GM19468 (cell line): Measurements from ENCODE around the gene SKOR1.

Source experiments
- ATAC-seq: cut with Tn5 transposase; IDR thresholded peaks from one replicate; pipeline ENCODE4 v1.9.1; 2021; ENCODE audit warnings: mild to moderate bottlenecking, moderate library complexity, moderate number of reproducible peaks; ENCODE audit not compliant: unreplicated experiment; ENCODE audit errors: extremely low read depth

SKOR1 gene, protein sequence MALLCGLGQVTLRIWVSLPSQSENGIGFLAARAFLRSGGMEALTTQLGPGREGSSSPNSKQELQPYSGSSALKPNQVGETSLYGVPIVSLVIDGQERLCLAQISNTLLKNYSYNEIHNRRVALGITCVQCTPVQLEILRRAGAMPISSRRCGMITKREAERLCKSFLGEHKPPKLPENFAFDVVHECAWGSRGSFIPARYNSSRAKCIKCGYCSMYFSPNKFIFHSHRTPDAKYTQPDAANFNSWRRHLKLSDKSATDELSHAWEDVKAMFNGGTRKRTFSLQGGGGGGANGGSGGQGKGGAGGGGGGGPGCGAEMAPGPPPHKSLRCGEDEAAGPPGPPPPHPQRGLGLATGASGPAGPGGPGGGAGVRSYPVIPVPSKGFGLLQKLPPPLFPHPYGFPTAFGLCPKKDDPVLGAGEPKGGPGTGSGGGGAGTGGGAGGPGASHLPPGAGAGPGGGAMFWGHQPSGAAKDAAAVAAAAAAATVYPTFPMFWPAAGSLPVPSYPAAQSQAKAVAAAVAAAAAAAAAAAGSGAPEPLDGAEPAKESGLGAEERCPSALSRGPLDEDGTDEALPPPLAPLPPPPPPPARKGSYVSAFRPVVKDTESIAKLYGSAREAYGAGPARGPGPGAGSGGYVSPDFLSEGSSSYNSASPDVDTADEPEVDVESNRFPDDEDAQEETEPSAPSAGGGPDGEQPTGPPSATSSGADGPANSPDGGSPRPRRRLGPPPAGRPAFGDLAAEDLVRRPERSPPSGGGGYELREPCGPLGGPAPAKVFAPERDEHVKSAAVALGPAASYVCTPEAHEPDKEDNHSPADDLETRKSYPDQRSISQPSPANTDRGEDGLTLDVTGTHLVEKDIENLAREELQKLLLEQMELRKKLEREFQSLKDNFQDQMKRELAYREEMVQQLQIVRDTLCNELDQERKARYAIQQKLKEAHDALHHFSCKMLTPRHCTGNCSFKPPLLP

DNA sequence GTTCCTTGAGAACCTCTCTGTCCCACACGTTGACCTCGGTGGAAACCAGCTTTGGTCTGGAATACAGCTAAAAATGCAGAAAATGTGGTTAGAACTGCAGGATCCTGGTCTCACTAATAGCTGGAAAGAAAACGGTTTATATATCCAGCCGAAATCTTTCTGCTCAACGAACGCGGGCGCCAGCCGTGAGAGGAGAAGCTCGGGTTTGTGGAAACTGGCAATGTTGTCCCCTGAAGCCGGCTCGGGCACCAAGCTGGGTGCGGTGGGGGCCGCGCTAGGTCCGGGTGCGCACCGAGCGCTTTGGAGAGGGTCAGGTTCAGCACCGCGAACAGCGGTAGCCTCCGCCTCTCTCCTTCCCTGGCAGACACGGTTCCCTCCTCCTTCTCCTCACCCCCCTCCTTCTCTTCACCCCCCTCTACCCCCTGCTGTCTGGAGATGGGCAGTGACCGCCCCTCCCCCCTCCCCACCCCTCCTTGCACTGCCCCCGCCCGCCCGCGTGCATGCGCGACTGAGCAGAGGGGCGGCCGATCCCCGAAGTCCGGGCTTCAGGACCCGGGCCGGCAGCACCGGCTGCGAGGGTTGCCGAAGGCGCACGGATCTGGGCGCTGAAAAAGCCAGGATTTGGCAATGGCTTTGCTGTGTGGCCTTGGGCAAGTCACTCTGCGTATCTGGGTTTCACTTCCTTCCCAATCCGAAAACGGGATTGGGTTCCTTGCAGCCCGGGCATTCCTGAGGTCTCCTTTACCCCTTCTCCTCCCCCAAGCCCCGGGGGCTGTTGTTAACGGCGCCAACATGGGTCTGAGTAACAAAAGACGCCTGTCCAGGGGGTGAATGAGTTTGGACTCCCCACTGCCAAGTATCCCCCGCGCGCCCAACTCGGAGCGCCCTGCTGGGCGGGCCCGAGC lies at the start of gene SKOR1:
TSS of gene SKOR1 (plus strand) at position 534 of the 905 bp plus-strand sequence. CDS start at position 628, 94 bp downstream.
- no peak for ATAC-seq

DNA sequence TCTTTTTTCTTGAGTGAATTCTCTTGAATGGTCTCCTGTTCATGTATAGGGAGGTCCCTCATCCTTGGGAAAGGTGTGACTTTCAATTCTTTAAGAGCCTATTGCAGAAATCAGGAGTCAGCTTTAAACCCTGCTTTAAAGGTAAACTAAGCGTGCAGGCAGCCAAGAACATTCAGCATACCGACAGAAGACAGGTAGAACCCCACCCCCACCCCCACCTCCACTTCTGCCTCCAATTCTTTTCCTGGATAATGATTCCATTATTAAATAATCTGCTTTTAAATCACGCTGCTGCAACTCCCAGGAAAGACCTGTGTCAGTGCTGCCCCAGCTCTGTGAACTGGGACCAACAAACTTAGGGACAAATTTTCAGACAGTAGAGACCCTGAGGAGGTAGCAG lies 49.3 kb upstream of the SKOR1 start:
- no peak for ATAC-seq

DNA sequence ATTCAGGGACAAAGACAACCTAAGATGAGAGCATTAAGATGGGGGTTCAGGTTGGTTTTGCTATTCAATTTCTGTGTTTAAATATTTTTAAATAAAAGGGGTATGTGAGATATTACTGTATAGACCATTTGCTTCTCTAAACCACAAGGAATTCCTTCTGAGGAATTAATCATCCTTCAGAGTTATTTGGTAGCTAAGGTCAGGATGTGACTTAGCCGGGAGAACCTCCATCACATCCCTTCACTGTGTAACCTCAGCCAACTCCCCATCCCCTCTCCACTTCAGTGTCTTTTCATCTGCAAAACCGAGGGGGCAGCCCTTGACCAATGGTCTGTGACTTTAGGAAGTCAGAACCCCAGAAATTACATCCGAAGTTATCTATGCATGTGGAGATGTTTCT lies 48.7 kb upstream of the SKOR1 start:
- no peak for ATAC-seq

DNA sequence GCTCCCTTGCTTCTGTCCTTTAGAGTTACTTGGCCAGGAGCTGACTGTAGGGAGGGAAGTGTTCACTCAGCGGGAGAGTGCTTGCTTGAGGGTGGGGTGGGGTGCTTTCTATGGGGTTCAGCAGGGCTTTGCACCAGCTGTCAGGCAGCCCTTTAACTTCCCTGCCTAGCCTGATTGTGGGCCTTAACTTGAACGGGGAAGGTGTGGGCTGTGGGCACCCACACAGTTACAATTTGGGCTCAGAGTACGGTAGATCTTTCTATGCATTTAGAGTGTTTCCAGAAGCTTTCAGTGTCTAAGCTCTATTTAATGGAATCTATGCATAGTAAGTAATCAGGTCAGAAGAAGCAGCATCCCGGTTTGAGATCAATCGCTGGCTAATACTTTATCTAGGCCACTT lies 48.2 kb upstream of the SKOR1 start:
- ATAC-seq: no peak

DNA sequence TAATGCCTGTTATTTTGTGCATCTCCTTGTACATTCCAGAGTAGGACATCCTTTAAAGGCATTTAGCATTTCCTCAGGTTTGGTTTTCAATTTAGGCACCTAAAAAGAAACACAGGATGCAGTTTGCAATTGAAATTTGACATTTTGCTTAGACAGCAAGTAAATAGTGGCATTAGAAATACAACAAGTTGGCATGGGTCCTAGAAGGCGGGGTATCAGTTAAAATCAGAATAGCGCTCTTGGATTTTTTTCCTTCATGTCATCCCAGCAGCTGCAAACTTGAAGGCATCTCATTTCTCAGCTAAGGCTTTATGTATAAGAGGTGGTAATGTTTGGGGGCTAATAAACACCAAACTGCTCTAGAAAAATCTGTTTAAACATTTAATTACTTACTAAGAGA lies 47.5 kb upstream of the SKOR1 start:
- no peak for ATAC-seq

DNA sequence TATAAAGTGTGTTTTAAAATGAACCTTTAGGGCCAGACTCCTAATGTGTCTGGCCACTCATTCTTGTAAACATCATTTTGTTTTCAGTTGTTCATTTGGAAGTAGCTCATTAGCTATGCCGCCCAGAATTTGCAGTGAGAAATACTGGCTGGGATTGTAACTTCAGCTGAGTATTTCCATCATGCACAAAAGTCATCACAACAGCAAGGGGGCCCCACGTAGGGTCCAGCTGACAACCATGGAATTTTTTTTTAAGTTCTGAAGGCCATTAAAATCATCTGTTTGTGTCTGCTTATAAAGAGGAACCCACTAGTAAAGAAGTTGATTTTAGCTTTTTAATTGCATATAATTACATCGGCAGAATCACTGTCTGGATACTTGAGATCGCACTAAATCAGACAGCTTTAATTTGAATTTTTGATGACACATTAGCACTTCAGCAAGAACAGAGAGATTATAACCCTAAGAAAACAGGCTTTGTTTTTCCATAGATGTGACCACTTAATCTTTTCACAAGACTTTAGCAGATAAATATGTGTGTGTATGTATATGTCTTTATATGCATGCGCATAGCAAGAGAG lies 46.3 kb upstream of the SKOR1 start:
- no peak for ATAC-seq

DNA sequence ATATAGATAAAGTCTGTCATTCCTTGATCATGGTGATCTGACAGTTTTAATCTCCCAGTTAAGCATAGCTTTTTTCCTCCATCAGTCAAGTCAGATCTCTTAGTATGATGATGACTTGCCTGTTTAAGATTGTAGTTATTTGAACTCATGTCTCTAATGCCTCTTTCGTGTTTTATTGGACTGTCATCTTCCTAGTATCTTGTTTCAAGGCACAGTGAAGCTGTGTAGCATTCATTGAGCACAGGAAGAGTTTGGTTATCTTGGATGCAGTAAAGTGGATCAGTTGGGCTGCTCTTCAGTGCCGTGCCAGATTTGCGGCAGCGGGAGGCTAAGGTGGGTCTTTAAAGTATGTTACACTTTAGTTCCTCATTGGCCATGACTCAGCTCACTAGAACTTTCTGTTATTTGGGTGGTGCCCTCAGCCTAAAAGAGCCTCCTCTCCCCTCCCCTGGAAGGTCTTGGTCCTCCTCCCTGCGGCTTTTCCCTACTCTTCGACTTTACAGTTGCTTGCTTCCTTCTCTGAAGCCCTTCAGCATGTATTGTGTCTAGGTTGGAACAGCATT lies 45.7 kb upstream of the SKOR1 start:
- ATAC-seq: no peak

DNA sequence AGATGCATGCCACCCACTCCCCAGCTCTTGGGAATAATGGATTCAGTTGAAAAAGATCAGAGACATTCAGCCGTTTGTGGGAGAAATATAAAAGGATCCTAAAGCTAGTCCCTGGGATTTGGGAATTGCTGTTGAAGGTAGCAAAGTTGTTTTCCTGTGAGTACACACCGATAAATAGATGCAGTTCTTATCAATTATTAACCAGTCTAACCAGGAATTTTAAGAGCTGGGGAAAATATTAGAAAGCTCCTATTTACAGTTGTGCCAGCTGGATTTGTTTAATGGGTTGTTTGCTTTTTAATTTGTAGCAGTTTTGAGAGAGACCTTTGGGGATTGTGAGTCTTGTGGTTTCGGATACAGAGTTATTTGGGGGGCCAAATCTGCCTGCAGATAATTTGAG lies 44.2 kb upstream of the SKOR1 start:
- no peak for ATAC-seq

DNA sequence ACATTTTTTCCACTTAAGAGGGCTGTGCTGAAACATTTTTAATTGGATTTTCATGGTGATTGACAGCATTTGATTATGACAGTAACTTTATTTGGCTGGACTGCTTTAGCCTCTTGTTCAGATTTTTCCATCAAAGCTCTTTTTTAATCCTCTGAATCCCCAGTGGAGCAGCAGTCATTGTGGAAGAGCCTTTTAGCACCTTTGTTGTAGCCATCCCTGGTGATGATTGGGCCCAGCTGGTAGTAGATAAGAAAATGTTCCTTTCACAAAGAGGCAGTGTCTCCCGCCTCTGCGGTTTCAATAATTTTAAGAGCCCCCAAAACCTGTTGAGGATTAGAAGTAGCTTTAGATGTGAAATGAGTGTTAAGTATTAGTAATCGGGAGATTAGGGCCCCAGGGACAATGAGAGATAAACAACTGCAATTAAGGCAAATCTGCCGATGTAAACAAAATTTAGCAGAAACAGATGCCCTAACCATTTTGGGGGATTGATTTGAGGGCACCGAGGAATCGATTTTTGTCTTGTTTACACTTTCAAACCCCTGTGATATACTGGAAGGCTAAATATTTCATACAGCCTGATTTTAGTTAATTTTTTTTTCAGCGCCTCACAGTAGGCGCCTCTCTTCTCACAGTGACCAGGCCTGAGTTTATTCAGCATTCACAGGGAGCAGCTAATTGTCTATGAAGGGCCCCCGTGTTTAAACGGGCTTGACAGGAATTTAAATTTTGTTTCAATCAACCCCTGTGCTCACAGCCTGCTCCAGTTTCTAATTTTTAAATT lies 43.2 kb upstream of the SKOR1 start:
- no peak for ATAC-seq

DNA sequence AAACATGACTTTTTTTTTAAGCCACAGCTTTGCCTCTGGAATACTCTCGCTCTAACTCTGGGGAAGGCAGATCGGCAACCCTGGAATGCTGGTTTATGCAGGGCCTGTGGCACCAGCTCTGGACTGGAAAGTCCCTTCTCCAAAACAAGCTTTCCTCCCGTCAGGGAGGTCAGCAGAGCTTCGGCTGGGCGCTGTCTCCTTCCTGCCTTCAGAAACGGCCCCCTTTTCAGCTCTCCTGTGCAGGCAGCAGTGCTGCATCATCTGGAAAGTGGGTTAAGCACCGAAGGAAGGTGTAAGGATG lies 42.7 kb upstream of the SKOR1 start:
- no peak for ATAC-seq

DNA sequence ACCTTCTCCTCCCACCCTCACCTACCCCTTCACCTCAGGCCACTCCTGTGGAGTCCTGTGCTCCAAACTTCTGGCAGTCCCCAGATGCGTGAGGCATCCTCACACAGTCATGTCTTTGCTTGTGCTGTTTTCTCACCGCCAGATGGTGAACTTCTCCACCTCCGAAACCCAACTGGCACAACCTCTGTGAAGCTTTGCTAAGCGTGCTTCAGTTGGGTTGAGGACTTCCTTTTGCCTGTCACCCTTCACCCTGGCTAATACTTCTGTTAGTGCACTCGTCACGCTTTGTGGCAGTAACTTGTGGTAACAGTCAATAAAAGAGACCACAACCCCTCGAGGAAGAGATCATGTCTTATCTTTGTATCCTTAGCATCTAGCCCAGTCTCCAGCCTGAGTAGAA lies 42.0 kb upstream of the SKOR1 start:
- peak; percentile 50 for ATAC-seq

DNA sequence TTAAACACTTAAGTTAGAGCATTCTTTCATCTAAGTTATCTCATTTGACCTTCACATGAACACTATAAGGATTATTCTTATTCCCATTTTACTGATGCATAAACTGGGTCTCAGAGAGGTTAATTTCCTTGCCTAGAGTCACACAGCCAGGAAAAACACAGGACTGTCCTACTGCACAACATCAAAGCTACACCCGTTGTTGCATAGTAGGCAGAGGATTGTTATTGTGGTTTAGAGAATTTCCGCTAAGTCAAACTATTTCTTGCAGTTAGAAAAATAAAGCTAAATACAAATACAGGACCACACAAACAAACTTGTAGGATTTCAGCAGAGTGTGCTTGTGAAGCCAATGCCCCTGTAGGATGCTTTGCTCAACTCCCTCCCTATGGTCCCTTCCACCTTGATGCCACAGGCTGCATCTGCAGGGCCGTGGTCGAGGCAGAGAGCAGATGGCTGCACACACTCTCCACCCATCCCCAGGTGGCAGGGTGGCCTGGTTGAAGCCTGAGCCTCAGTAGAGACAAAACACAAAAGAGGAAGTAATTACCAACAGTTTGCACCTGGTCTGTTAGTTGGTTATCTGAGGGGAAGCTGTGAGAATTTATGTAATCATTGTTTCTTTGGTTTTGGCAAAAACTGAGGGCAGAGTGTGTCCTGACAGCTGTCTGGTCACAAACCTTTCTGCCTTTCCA lies 41.1 kb upstream of the SKOR1 start:
- ATAC-seq: peak; percentile 89

DNA sequence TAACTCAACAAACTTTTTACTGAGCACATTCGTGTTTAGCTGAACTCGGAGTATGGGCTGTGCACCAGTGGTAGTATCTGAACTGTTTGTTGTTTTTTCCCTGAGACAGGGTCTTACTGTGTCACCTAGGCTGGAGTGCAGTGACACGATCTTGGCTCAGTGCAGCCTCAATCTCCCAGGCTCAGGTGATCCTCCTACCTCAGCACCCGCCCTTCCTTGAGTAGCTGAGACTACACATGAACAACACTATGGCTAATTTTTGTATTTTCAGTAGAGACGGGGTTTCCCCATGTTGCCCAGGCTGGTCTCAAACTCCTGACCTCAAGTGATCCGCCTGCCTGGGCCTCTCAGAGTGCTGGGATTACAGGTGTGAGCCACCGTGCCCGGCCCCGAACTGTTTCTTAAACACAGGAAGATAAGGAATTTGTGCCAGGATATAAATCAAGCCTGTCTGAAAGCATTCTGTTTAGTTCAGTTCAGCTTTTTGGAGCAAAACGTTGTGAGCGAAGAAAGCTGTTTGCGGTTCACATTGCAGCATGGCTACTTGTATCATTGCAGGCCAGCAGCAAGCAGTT lies 40.4 kb upstream of the SKOR1 start:
- ATAC-seq: no peak

DNA sequence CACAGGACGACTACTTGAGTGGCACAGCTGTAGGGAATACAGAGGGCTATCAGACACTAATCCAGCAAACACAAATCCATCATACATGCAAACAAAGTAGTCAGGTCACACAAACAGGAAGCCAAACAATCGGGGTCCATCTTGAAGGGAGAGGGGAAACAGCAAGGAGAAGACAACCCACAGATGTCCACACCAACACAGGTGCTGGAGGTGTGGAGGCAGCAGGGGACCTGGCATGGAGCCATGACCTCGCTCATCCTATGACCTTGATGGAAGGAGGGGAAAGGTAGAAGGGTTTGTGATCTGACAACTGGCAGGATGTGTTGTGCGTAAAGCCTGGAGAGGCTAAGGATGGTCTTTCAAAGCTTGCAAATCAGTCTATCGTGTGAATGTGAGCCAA lies 39.9 kb upstream of the SKOR1 start:
- no peak for ATAC-seq

DNA sequence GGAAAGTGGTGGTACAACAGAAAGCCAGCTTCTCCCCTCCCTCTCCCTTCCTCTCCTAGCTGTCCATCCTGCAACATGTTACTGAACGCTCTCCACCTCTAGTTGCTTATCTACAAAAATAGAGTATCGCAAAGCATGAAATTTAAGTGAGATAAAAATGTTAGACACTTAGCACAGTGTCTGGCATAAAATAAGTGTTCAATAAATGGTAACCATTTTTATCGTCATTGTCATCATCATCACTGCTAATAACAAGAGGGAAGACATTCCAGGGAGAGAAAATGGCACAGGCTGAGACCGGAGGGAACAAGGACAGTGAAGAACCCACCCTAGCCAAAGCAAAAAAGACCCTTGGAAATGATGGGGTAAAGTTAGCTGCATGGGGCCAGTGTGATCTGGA lies 38.7 kb upstream of the SKOR1 start:
- ATAC-seq: no peak

DNA sequence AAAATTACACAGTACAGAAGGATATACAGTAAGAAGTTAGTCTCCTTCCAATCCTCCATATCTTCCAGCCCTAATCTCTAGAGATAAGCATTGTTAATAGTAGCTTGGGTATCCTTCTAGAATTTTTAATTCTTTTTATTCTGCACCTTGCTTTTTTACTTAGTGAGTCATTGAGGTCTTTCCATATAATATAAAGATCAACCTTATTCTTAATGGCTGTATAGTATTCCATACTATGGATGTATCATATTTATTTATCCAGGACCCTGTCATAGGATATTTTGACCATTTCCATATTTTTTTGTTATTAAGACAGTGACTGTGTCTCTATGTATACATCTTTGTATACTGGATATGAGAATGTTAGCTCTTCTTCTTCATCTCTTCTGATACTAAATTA lies 36.3 kb upstream of the SKOR1 start:
- ATAC-seq: no peak

DNA sequence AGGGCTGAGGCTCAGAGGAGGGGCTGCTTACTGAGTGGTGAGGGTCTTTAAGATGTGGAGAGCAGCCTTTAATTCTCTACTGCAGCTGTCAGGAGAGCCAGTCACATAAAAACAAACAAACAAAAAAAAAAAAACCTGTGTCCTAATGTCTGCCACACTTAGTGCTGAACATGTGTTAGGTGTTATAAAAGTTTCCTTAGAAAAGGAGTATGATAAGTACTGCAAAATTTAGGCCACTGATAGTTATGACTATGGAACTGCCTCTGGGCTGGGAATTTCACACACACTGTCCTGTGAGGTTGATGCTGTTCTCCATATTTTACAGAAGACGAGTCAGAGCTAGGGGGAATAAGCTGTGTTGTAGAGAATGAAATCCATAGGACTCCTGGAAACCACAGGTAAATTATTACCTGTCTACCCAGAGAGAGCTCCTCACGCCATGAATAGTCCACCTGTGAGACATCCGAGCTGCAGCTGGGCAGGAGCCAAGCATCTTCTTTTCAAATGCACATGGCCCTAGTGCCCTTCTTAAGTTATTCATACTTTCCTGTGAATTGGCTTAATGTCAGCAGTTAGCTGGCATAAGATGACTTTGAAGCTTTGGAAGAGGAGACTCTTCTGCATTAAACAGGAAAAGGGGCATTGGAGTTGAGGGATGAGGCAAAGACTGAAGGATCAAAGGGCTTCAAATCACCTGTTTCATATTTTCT lies 34.5 kb upstream of the SKOR1 start:
- no peak for ATAC-seq
